Pancreas (tissue), 10 donors: Measurements from ENCODE around the gene TRPC4. TPM values are rescaled to one million over a fixed set of nuclear protein-coding genes. Genes with fewer than 3 reads are reported as not detected.

ENCODE experiments used
- ATAC-seq, 4 donors: fragments of 200-7000 bp; cut with Tn5 transposase; one replicate each; pipeline versions ENCODE4 v1.8.0 to v1.9.1; 2020; ENCODE audit warnings: mild to moderate bottlenecking in 4 of 4, moderate library complexity in 4 of 4
- DNase-seq, 6 donors: peaks; one replicate each; pipeline ENCODE4 v3.0.0-alpha.2; 2020
- FAIRE-seq: peaks from 2 replicates; lab custom pipeline; 2012; peaks lifted over from hg19 to GRCh38; lab: Jason Lieb, UNC
- H3K27ac ChIP-seq, 4 donors: fragments of 200-600 bp; sonication (generic); 1 replicate in 3 of 4; 2 replicates in 1 of 4; pipeline versions ENCODE4 v1.5.0 to v1.8.0; 2020
- H3K27me3 ChIP-seq, 4 donors: fragments of 200-600 bp; one replicate each; pipeline ENCODE4 v1.8.0; 2021
- H3K36me3 ChIP-seq, 3 donors: fragments of 200-600 bp; sonication (generic) in 1 of 3; one replicate each; pipeline versions ENCODE4 v1.5.0 to v1.8.0; 2020 to 2021
- H3K4me1 ChIP-seq, 3 donors: fragments of 200-600 bp; one replicate each; pipeline ENCODE4 v1.8.0; 2021
- H3K4me3 ChIP-seq, 4 donors: fragments of 200-600 bp; sonication (generic) in 2 of 4; one replicate each; pipeline versions ENCODE4 v1.5.0 to v1.8.0; 2020 to 2021
- H3K9me3 ChIP-seq, 4 donors: fragments of 200-600 bp; one replicate each; pipeline ENCODE4 v1.8.0; 2021
- WGBS, 2 donors: extraction: QIAGEN DNeasy Blood & Tissue Kit; methylation state at CpG; one replicate each; pipeline ENCODE4 v1.1.7; 2013; 5-methylcytosine and 5-hydroxymethylcytosine counted together
- intact Hi-C, 3 donors: fragments of 100-400 bp; cut with DNase I; formaldehyde crosslinking; loops; one replicate each; pipeline versions ENCODE4 v1.11.1 to v1.14.2; 2022
- polyA plus RNA-seq, 2 donors: library from polyadenylated mRNA; stranded (reverse); fragments of 200-250 nt; gene quantifications; one replicate each; pipeline ENCODE4 v1.2.3, GENCODE V29; 2013
- total RNA-seq, 6 donors: library from RNA; stranded (reverse); fragmentation: NEBNext Ultra II Directional in 4 of 6; extraction: Animal tissue kit (Norgen Biotek cat#: 25700) in 4 of 6; gene quantifications; one replicate each; pipeline versions ENCODE4 v1.2.1 to v1.2.4, GENCODE V29; 2021 to 2023
- TF ChIP-seq, protein P1 (sequence below), 4 donors: fragments of 200-600 bp; sonication (generic) in 3 of 4; IDR thresholded peaks; one replicate each; pipeline versions ENCODE4 v1.5.0 to v1.8.0; 2021; ENCODE audit warnings: antibody characterized with exemption in 4 of 4
- donor health status: healthy with polysubstance abuse.
- donor health status: DM: no; HTN: no; CAD: no; lungs with moderate emphysema.
- donor health status: DM: no; HTN: no; CAD: no.
- donor health status: control.
- donor health status: control.
- donor health status: Bipolar disorder and iron deficiency.
- donor health status: DM: yes; HTN: yes; CAD: no.
- donor health status: DM: no; HTN: no; CAD: no.
- donor health status: DM: no; HTN: no; CAD: no.
- donor health status: DM: yes; HTN: yes; CAD: no.

Gene TRPC4
- total and polyA plus RNA-seq, 8 donors, result 0.32 to 1.7 (median 0.62) TPM

GRCh38 chr13:37618554-37618953 lies 251.0 kb downstream of the TRPC4 start:
- intact Hi-C loops, result no loop called here
- TF ChIP-seq, protein P1, sequence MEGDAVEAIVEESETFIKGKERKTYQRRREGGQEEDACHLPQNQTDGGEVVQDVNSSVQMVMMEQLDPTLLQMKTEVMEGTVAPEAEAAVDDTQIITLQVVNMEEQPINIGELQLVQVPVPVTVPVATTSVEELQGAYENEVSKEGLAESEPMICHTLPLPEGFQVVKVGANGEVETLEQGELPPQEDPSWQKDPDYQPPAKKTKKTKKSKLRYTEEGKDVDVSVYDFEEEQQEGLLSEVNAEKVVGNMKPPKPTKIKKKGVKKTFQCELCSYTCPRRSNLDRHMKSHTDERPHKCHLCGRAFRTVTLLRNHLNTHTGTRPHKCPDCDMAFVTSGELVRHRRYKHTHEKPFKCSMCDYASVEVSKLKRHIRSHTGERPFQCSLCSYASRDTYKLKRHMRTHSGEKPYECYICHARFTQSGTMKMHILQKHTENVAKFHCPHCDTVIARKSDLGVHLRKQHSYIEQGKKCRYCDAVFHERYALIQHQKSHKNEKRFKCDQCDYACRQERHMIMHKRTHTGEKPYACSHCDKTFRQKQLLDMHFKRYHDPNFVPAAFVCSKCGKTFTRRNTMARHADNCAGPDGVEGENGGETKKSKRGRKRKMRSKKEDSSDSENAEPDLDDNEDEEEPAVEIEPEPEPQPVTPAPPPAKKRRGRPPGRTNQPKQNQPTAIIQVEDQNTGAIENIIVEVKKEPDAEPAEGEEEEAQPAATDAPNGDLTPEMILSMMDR (IDR thresholded peaks at IDR 0.05), result no peak
- H3K36me3 ChIP-seq, result no peaks in the 10 kb centered on the region
- no peak for FAIRE-seq
- no peaks in the 10 kb centered on the region for H3K9me3 ChIP-seq
- no peaks in the 10 kb centered on the region for H3K4me1 ChIP-seq
- WGBS, 2 donors, result 58 to 75% methylated on average over 2 of the region's 2 CpGs
- H3K27ac ChIP-seq, result no peak overlapping the region
- no peak overlapping the region for H3K4me3 ChIP-seq
- H3K27me3 ChIP-seq, result no peaks in the 10 kb centered on the region
- no peak for DNase-seq
- ATAC-seq, result no peak

- H3K36me3 ChIP-seq, result no peaks in the 10 kb centered on the region
- no peaks in the 10 kb centered on the region for H3K4me1 ChIP-seq
- intact Hi-C loops, result no loop called here
- FAIRE-seq (no peak), ATAC-seq (no peak), DNase-seq (no peak)
- H3K27ac ChIP-seq, result no peak overlapping the region
- TF ChIP-seq, protein P1 (IDR thresholded peaks at IDR 0.05), result no peak
- no peaks in the 10 kb centered on the region for H3K27me3 ChIP-seq
- WGBS, 2 donors, result 55 to 60% methylated on average over 1 of the region's 1 CpG
- no peak overlapping the region for H3K4me3 ChIP-seq
- H3K9me3 ChIP-seq, result no peaks in the 10 kb centered on the region
Measured at GRCh38 chr13:37617173-37617572, 252.4 kb downstream of the TRPC4 start.

DNA sequence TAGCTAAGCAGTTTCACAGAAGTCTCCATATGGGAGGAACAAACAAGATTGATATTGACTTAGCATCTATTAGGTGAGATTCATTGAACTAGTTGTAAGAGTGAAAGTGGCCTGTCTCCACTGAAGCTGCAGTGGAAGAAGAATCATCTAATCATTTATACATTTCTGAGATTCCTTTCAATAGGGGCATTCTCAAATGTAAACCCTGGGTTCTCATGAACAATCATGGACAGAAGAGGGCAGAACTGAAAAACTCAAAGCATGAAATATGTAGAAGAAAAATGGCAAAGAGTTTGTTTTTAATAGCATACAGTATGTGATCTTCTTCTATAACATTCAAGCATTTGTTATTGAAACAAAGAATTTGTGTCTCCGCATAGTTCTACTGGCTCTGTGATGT lies 253.4 kb downstream of the TRPC4 start:
- ATAC-seq (no peak), FAIRE-seq (no peak), DNase-seq (no peak)
- no peaks in the 10 kb centered on the region for H3K27me3 ChIP-seq
- no peaks in the 10 kb centered on the region for H3K36me3 ChIP-seq
- intact Hi-C loops, result no loop called here
- no peaks in the 10 kb centered on the region for H3K9me3 ChIP-seq
- no peak overlapping the region for H3K4me3 ChIP-seq
- TF ChIP-seq, protein P1 (IDR thresholded peaks at IDR 0.05), result no peak
- 93 to 100% methylated on average over 1 of the region's 1 CpG for WGBS, 2 donors
- no peak overlapping the region for H3K27ac ChIP-seq
- no peaks in the 10 kb centered on the region for H3K4me1 ChIP-seq

DNA sequence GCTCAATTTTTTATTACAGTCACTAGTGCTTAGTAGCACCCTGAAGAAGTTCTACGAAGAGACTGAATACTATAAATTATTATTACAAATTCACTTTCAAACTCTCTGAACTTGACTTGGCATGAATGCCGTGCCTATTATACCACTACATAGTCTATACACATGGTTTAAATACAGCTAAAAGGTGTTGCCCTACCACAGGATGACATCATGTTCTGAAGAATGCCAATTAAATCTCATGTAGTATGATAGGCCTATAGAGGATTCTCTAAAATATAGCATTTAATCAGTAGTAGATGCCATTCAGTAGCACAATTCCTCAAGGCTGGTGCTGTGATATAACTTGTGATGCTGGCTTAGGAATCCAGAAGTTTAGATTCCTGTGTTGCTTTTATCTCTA lies 254.3 kb downstream of the TRPC4 start:
- no peaks in the 10 kb centered on the region for H3K9me3 ChIP-seq
- 76 to 84% methylated on average over 2 of the region's 2 CpGs for WGBS, 2 donors
- ATAC-seq (no peak), DNase-seq (no peak), FAIRE-seq (no peak)
- intact Hi-C loops, result no loop called here
- no peaks in the 10 kb centered on the region for H3K27me3 ChIP-seq
- H3K36me3 ChIP-seq, result no peaks in the 10 kb centered on the region
- no peak overlapping the region for H3K4me3 ChIP-seq
- no peak overlapping the region for H3K27ac ChIP-seq
- H3K4me1 ChIP-seq, result no peaks in the 10 kb centered on the region
- TF ChIP-seq, protein P1 (IDR thresholded peaks at IDR 0.05), result no peak

- no peak for FAIRE-seq
- Histone ChIP-seq H3K4me3 (no peak overlapping the region), H3K27me3 (no peaks in the 10 kb centered on the region), H3K27ac (no peak overlapping the region), H3K9me3 (no peaks in the 10 kb centered on the region), H3K4me1 (no peaks in the 10 kb centered on the region), H3K36me3 (no peaks in the 10 kb centered on the region)
- DNase-seq, result no peak
- ATAC-seq, result no peak
- 50 to 69% methylated on average over 2 of the region's 2 CpGs for WGBS, 2 donors
- intact Hi-C loops, result no loop called here
- TF ChIP-seq, protein P1 (IDR thresholded peaks at IDR 0.05), result no peak
Measured at GRCh38 chr13:37613638-37614037, 255.9 kb downstream of the TRPC4 start.
